GM23338 (cell line): ENCODE measurements around the gene VMO1. TPM values are rescaled to one million over a fixed set of nuclear protein-coding genes. Genes with fewer than 3 reads are reported as not detected.

Source experiments
- ATAC-seq: fragments of 200-7000 bp; cut with Tn5 transposase; 3 replicates; pipeline ENCODE4 v1.9.1; 2020
- DNase-seq: peaks from one replicate; pipeline ENCODE4 v3.0.0-alpha.2; 2015; ENCODE audit warnings: low spot score
- H2AFZ ChIP-seq: fragments of 200-600 bp; sonication (generic); 2 replicates; pipeline ENCODE4 v1.8.0; 2016; ENCODE audit warnings: antibody characterized with exemption, mild to moderate bottlenecking, moderate library complexity
- H3F3A ChIP-seq: fragments of 200-600 bp; sonication (generic); replicated peaks from 2 replicates; pipeline ENCODE4 v1.8.0; 2017; ENCODE audit warnings: antibody characterized with exemption, mixed run types, low read depth
- H3K27ac ChIP-seq: fragments of 200-600 bp; sonication (generic); 2 replicates; pipeline ENCODE4 v1.6.1; 2016; ENCODE audit warnings: low read depth
- H3K27me3 ChIP-seq: fragments of 200-600 bp; sonication (generic); 2 replicates; pipeline ENCODE4 v1.8.0; 2016; ENCODE audit warnings: mild to moderate bottlenecking, mixed run types, moderate library complexity; ENCODE audit not compliant: insufficient read depth
- H3K36me3 ChIP-seq: fragments of 200-600 bp; sonication (generic); 2 replicates; pipeline ENCODE4 v1.8.0; 2016; ENCODE audit warnings: mild to moderate bottlenecking; ENCODE audit not compliant: insufficient read depth
- H3K4me1 ChIP-seq: fragments of 200-600 bp; sonication (generic); 2 replicates; pipeline ENCODE4 v1.8.0; 2016; ENCODE audit warnings: mild to moderate bottlenecking, moderate library complexity; ENCODE audit not compliant: insufficient read depth
- H3K4me2 ChIP-seq: fragments of 200-600 bp; sonication (generic); 2 replicates; pipeline ENCODE4 v1.7.1; 2017; ENCODE audit warnings: mixed run types
- H3K4me3 ChIP-seq: fragments of 200-600 bp; sonication (generic); 2 replicates; pipeline ENCODE4 v1.6.1; 2016; ENCODE audit warnings: mixed run types
- H3K79me2 ChIP-seq: fragments of 200-600 bp; sonication (generic); replicated peaks from 2 replicates; pipeline ENCODE4 v1.8.0; 2017; ENCODE audit warnings: mild to moderate bottlenecking; ENCODE audit not compliant: insufficient read depth
- H3K9me2 ChIP-seq: fragments of 200-600 bp; sonication (generic); 2 replicates; pipeline ENCODE4 v1.8.0; 2017; ENCODE audit not compliant: insufficient read depth
- H4K20me1 ChIP-seq: fragments of 200-600 bp; sonication (generic); replicated peaks from 2 replicates; pipeline ENCODE4 v1.8.0; 2017; ENCODE audit warnings: mild to moderate bottlenecking; ENCODE audit not compliant: insufficient read depth
- H3K27ac Mint-ChIP-seq: 2 replicates; pipeline ENCODE4 v1.8.0; 2020; ENCODE audit warnings: inconsistent platforms, mild to moderate bottlenecking, moderate library complexity, mixed read lengths
- H3K27me3 Mint-ChIP-seq: 3 replicates; pipeline ENCODE4 v1.8.0; 2022; ENCODE audit warnings: low read depth, mild to moderate bottlenecking, moderate library complexity, mixed read lengths, inconsistent platforms; ENCODE audit not compliant: insufficient read depth, poor library complexity
- H3K36me3 Mint-ChIP-seq: 3 replicates; pipeline ENCODE4 v1.8.0; 2021; ENCODE audit warnings: low read depth, mild to moderate bottlenecking, inconsistent platforms, moderate library complexity, mixed read lengths
- H3K4me1 Mint-ChIP-seq: 3 replicates; pipeline ENCODE4 v1.8.0; 2020; ENCODE audit warnings: mild to moderate bottlenecking, inconsistent platforms, mixed read lengths
- H3K4me3 Mint-ChIP-seq: 3 replicates; pipeline ENCODE4 v1.8.0; 2021; ENCODE audit warnings: moderate library complexity, mild to moderate bottlenecking, inconsistent platforms, mixed read lengths
- H3K9me3 Mint-ChIP-seq: 3 replicates; pipeline ENCODE4 v1.8.0; 2020; ENCODE audit warnings: moderate library complexity, mild to moderate bottlenecking, inconsistent platforms, mixed read lengths
- CREB1 ChIP-seq: fragments of 250-450 bp; sonication (Bioruptor Pico); IDR thresholded peaks from 2 replicates; pipeline ENCODE4 v1.5.0; 2020; ENCODE audit warnings: low read depth, mild to moderate bottlenecking, moderate library complexity
- CTCF ChIP-seq, 2 experiments: fragments of 200-600 bp in 1 of 2; sonication (generic) in 1 of 2; conservative IDR thresholded peaks; 2 replicates each; pipeline versions ENCODE4 v1.5.1 to v1.6.1; 2016 to 2017; ENCODE audit warnings: antibody characterized with exemption in 2 of 2, low read depth in 2 of 2, mild to moderate bottlenecking in 2 of 2, moderate library complexity in 1 of 2
- ETS1 ChIP-seq: IDR thresholded peaks from 2 replicates; pipeline ENCODE4 v1.6.1; 2016; ENCODE audit warnings: antibody characterized with exemption
- EZH2 ChIP-seq: fragments of 200-600 bp; sonication (generic); IDR thresholded peaks from one replicate; pipeline ENCODE4 v1.8.0; 2017; ENCODE audit warnings: antibody characterized with exemption, mild to moderate bottlenecking, low read depth; ENCODE audit not compliant: unreplicated experiment
- EZH2phosphoT487 ChIP-seq: fragments of 200-600 bp; sonication (generic); IDR thresholded peaks from one replicate; pipeline ENCODE4 v1.8.1; 2018; ENCODE audit warnings: antibody characterized with exemption; ENCODE audit not compliant: unreplicated experiment
- JUNB ChIP-seq: IDR thresholded peaks from one replicate; pipeline ENCODE4 v1.6.1; 2016; ENCODE audit warnings: antibody characterized with exemption; ENCODE audit not compliant: unreplicated experiment
- NANOG ChIP-seq: IDR thresholded peaks from 2 replicates; pipeline ENCODE4 v1.6.1; 2016; ENCODE audit warnings: antibody characterized with exemption, borderline replicate concordance
- POLR2AphosphoS5 ChIP-seq: IDR thresholded peaks from 2 replicates; pipeline ENCODE4 v1.6.1; 2016; ENCODE audit warnings: antibody characterized with exemption, low read depth
- STAT1 ChIP-seq: IDR thresholded peaks from one replicate; pipeline ENCODE4 v1.6.1; 2016; ENCODE audit warnings: antibody characterized with exemption; ENCODE audit not compliant: unreplicated experiment
- ZNF114 ChIP-seq: fragments of 250-450 bp; sonication (Bioruptor Pico); IDR thresholded peaks from 2 replicates; pipeline ENCODE4 v1.5.0; 2020; ENCODE audit warnings: mild to moderate bottlenecking, moderate library complexity
- ZNF331 ChIP-seq: fragments of 250-450 bp; sonication (Bioruptor Pico); IDR thresholded peaks from 2 replicates; pipeline ENCODE4 v1.5.0; 2020; ENCODE audit warnings: low read depth, mild to moderate bottlenecking, moderate library complexity
- polyA plus RNA-seq: library from polyadenylated mRNA; unstranded; fragments of >200 nt; fragmentation: Nextera tagmentation; extraction: Ambion mirVana; gene quantifications from 2 replicates; pipeline ENCODE4 v1.2.1, GENCODE V29; 2016
- total RNA-seq: library from RNA; depleted of rRNA; stranded (reverse); fragments of >200 nt; shearing (Covaris generic); gene quantifications from 2 replicates; pipeline ENCODE4 v1.2.3, GENCODE V29; 2014
- TF ChIP-seq, protein P1 (sequence below): IDR thresholded peaks from one replicate; pipeline ENCODE4 v1.6.1; 2018; ENCODE audit warnings: antibody characterized with exemption; ENCODE audit not compliant: unreplicated experiment

Gene VMO1
- total and polyA plus RNA-seq, 2 experiments from 2014 or later: 0.38 to 0.47 TPM

- TF ChIP-seq, protein P1, sequence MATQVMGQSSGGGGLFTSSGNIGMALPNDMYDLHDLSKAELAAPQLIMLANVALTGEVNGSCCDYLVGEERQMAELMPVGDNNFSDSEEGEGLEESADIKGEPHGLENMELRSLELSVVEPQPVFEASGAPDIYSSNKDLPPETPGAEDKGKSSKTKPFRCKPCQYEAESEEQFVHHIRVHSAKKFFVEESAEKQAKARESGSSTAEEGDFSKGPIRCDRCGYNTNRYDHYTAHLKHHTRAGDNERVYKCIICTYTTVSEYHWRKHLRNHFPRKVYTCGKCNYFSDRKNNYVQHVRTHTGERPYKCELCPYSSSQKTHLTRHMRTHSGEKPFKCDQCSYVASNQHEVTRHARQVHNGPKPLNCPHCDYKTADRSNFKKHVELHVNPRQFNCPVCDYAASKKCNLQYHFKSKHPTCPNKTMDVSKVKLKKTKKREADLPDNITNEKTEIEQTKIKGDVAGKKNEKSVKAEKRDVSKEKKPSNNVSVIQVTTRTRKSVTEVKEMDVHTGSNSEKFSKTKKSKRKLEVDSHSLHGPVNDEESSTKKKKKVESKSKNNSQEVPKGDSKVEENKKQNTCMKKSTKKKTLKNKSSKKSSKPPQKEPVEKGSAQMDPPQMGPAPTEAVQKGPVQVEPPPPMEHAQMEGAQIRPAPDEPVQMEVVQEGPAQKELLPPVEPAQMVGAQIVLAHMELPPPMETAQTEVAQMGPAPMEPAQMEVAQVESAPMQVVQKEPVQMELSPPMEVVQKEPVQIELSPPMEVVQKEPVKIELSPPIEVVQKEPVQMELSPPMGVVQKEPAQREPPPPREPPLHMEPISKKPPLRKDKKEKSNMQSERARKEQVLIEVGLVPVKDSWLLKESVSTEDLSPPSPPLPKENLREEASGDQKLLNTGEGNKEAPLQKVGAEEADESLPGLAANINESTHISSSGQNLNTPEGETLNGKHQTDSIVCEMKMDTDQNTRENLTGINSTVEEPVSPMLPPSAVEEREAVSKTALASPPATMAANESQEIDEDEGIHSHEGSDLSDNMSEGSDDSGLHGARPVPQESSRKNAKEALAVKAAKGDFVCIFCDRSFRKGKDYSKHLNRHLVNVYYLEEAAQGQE: no peak
- TF ChIP-seq ZNF114 (CRISPR knock-in tag): no peak
- no peak for TF ChIP-seq ETS1
- no peak for TF ChIP-seq EZH2phosphoT487
Measured at GRCh38 chr17:4759776-4760236, 26.4 kb downstream of the VMO1 start (continued).

DNA sequence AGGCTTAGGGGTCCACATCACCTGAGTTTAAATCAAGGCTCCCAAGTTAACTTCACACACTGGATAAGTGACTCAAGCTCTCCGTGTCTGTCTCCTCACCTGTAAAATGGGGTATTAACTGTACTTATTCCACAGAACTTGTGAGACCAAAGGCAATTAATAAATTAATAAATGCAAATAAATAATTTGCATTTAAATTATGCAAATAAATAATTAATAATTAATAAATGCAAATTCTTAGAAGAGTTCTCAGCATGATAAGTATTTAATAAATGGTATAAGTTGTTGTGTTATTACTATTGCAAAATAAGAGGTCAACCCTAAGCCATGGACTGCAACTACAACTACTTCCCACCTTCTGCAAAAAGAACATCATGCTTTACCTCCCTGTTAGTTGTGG is 32.8 kb downstream of the VMO1 start:
- H3K4me1 Mint-ChIP-seq: peaks cover 10% of the 10 kb centered on the region
- Histone ChIP-seq H3K9me2 (no peaks in the 10 kb centered on the region), H3K79me2 (no peaks in the 10 kb centered on the region), H4K20me1 (no peaks in the 10 kb centered on the region), H3K4me3 (no peak overlapping the region), H3K4me2 (no peak overlapping the region), H3K27ac (no peak overlapping the region), H3K36me3 (no peaks in the 10 kb centered on the region), H3K4me1 (peaks cover 5% of the 10 kb centered on the region), H2AFZ (no peak overlapping the region), H3F3A (no peaks in the 10 kb centered on the region), H3K27me3 (no peaks in the 10 kb centered on the region)
- H3K27me3 Mint-ChIP-seq: peaks cover 3% of the 10 kb centered on the region
- no peaks in the 10 kb centered on the region for H3K9me3 Mint-ChIP-seq
- H3K36me3 Mint-ChIP-seq: no peaks in the 10 kb centered on the region
- no peak for ATAC-seq
- no peak overlapping the region for H3K4me3 Mint-ChIP-seq
- H3K27ac Mint-ChIP-seq: no peak overlapping the region
- no peak for DNase-seq
- TF ChIP-seq CTCF (conservative IDR thresholded peaks at IDR 0.05; ENCODE audit: low read depth in 2 of 2) (no peak), EZH2phosphoT487 (no peak), ETS1 (no peak), ZNF331 (CRISPR knock-in tag) (no peak), NANOG (no peak), CREB1 (no peak), STAT1 (no peak), POLR2AphosphoS5 (no peak), EZH2 (no peak), JUNB (no peak)
- TF ChIP-seq, protein P1: no peak
